Activated CD4-positive, alpha-beta T cell treated with anti-CD3 and anti-CD28 coated beads, Interleukin-2, amount 50 U/mL, for 1 hour (primary cell): ENCODE measurements around the gene PLS1.
A peak's percentile ranks its signal among the peaks of the same experiment; 100 is the strongest.
"Not testable (repeated sequence)": the region's sequence is repeated elsewhere in the genome, so short reads cannot be mapped to it uniquely, and the experiment has no call there.

Experiments used
- DNase-seq: peaks from one replicate; pipeline ENCODE4 v3.0.0-alpha.2; 2020

The PLS1 gene

GRCh38 chr3:142706321-142707127 lies 110.3 kb downstream of the PLS1 start:
- no peak for DNase-seq

GRCh38 chr3:142709207-142709606 lies 113.0 kb downstream of the PLS1 start:
- no peak for DNase-seq

GRCh38 chr3:142714882-142715281 lies 118.7 kb downstream of the PLS1 start:
- not testable (repeated sequence) for DNase-seq

- DNase-seq: no peak
These were observed 119.9 kb downstream of the PLS1 start for GRCh38 chr3:142716102-142716501.

GRCh38 chr3:142723665-142723967 lies 127.4 kb downstream of the PLS1 start:
- DNase-seq: peak; percentile 68

GRCh38 chr3:142723968-142724681 lies 127.9 kb downstream of the PLS1 start, which contains the start of gene TRPC1:
TRPC1 (plus strand) TSS chr3:142724034; CDS start chr3:142724560, 526 bp downstream.
- DNase-seq: peak; percentile 39

GRCh38 chr3:142724682-142725356 lies 128.6 kb downstream of the PLS1 start:
- DNase-seq: peak; percentile 2

GRCh38 chr3:142725357-142725739 lies 129.2 kb downstream of the PLS1 start:
- no peak for DNase-seq

- DNase-seq: no peak
These were observed 129.8 kb downstream of the PLS1 start for GRCh38 chr3:142726017-142726416.

GRCh38 chr3:142732066-142732465 lies 135.9 kb downstream of the PLS1 start:
- DNase-seq: no peak

- no peak for DNase-seq
These were observed 138.6 kb downstream of the PLS1 start for GRCh38 chr3:142734834-142735233.

GRCh38 chr3:142735462-142735861 lies 139.3 kb downstream of the PLS1 start:
- no peak for DNase-seq

GRCh38 chr3:142738396-142738795 lies 142.2 kb downstream of the PLS1 start:
- DNase-seq: no peak

GRCh38 chr3:142746646-142747045 lies 150.5 kb downstream of the PLS1 start:
- no peak for DNase-seq

GRCh38 chr3:142750531-142750930 lies 154.3 kb downstream of the PLS1 start:
- not testable (repeated sequence) for DNase-seq

- DNase-seq: not testable (repeated sequence)
These were observed 156.4 kb downstream of the PLS1 start for GRCh38 chr3:142752605-142753004.

GRCh38 chr3:142754494-142754893 lies 158.3 kb downstream of the PLS1 start:
- no peak for DNase-seq
